MCF 10A (cell line): Measurements from ENCODE around the gene ZNF555. TPM values are rescaled to one million over a fixed set of nuclear protein-coding genes. Genes with fewer than 3 reads are reported as not detected.
"Not testable (repeated sequence)": the region's sequence is repeated elsewhere in the genome, so short reads cannot be mapped to it uniquely, and the experiment has no call there.

Source experiments
- BruUV-seq: library from RNA; stranded (reverse); fragments of 400-500 nt; replicated peaks from 2 replicates; lab custom pipeline; 2021; lab: Mats Ljungman, UMichigan
- CTCF ChIA-PET: fragments of 300-600 bp; sonication (Branson Sonifier 250); formaldehyde crosslinking; extraction: SDS; loops from one replicate; lab custom pipeline; 2021; ENCODE audit warnings: antibody characterized with exemption, inconsistent platforms; lab: Yijun Ruan, JAX
- POLR2A ChIA-PET: fragments of 300-600, 350-650 bp; sonication (Branson Sonifier 250); formaldehyde crosslinking; extraction: SDS; loops from one replicate; lab custom pipeline; 2020; ENCODE audit warnings: antibody characterized with exemption, inconsistent platforms; lab: Yijun Ruan, JAX
- DNase-seq: peaks from one replicate; pipeline ENCODE4 v3.0.0-alpha.2; 2018; ENCODE audit not compliant: unreplicated experiment
- H3K27ac Mint-ChIP-seq: one replicate; pipeline ENCODE4 v1.8.0; 2022; ENCODE audit warnings: mild to moderate bottlenecking, low read depth, mixed read lengths; ENCODE audit not compliant: unreplicated experiment
- H3K27me3 Mint-ChIP-seq: one replicate; pipeline ENCODE4 v1.8.0; 2022; ENCODE audit warnings: mixed read lengths; ENCODE audit not compliant: insufficient read depth, unreplicated experiment
- H3K36me3 Mint-ChIP-seq: one replicate; pipeline ENCODE4 v1.8.0; 2022; ENCODE audit warnings: mild to moderate bottlenecking, moderate library complexity, mixed read lengths; ENCODE audit not compliant: insufficient read depth, unreplicated experiment
- H3K4me1 Mint-ChIP-seq: one replicate; pipeline ENCODE4 v1.8.0; 2022; ENCODE audit warnings: mixed read lengths; ENCODE audit not compliant: insufficient read depth, unreplicated experiment
- H3K4me3 Mint-ChIP-seq: one replicate; pipeline ENCODE4 v1.8.0; 2022; ENCODE audit warnings: mild to moderate bottlenecking, moderate library complexity, mixed read lengths; ENCODE audit not compliant: unreplicated experiment
- H3K9me3 Mint-ChIP-seq: one replicate; pipeline ENCODE4 v1.8.0; 2022; ENCODE audit warnings: mixed read lengths; ENCODE audit not compliant: unreplicated experiment
- CTCF ChIP-seq: fragments of 200-600 bp; IDR thresholded peaks from one replicate; pipeline ENCODE4 v1.8.0; 2022; ENCODE audit warnings: antibody characterized with exemption, mild to moderate bottlenecking; ENCODE audit not compliant: unreplicated experiment
- intact Hi-C: fragments of 100-400 bp; cut with micrococcal nuclease; formaldehyde crosslinking; loops from 2 replicates; pipeline ENCODE4 v1.14.1; 2022
- total RNA-seq: library from RNA; stranded (reverse); gene quantifications from 2 replicates; pipeline ENCODE4 v1.2.3, GENCODE V29; 2022

Gene ZNF555
- total RNA-seq, 1 experiment from 2014 or later, result 4.9 TPM

GRCh38 chr19:2887391-2887914 is 46.2 kb downstream of the ZNF555 start:
- CTCF ChIA-PET, result interaction anchor here (0.6 to 4.9 kb wide), 29 partner anchors 9 to 1765 kb away, joined by 3 to 41 read pairs (median 3); partner anchors contain the start of genes ZNF554, ZNF555, ZNF556 and ZNF57
- Mint-ChIP-seq H3K27ac (no peak overlapping the region), H3K4me3 (no peak overlapping the region), H3K9me3 (no peaks in the 10 kb centered on the region), H3K27me3 (no peaks in the 10 kb centered on the region), H3K36me3 (no peaks in the 10 kb centered on the region), H3K4me1 (no peaks in the 10 kb centered on the region)
- DNase-seq, result peak; percentile 70
- TF ChIP-seq CTCF, result peak; percentile 61
- POLR2A ChIA-PET, result interaction anchor here (0.6 to 2.5 kb wide), 14 partner anchors 9 to 288 kb away, joined by 3 to 30 read pairs (median 5); partner anchors contain the start of genes THOP1, ZNF57 and ZNF77
- BruUV-seq, result no TSS peak
- intact Hi-C loops, result loop anchor here (1.0 to 5.0 kb wide), 2 partner anchors 58 to 240 kb away; no protein-coding TSS in a partner anchor

GRCh38 chr19:2888731-2889224 is 47.5 kb downstream of the ZNF555 start:
- Mint-ChIP-seq H3K9me3 (no peaks in the 10 kb centered on the region), H3K27ac (no peak overlapping the region), H3K36me3 (no peaks in the 10 kb centered on the region), H3K4me3 (no peak overlapping the region), H3K4me1 (no peaks in the 10 kb centered on the region), H3K27me3 (no peaks in the 10 kb centered on the region)
- ChIA-PET CTCF (interaction anchor here (0.6 to 4.9 kb wide), 5 partner anchors 46 to 416 kb away, joined by 3 to 41 read pairs (median 3); no protein-coding TSS in a partner anchor), POLR2A (interaction anchor here (1.2 to 2.5 kb wide), 4 partner anchors 13 to 103 kb away, joined by 5 to 30 read pairs (median 16); partner anchors contain the start of genes THOP1 and ZNF57)
- BruUV-seq, result no TSS peak
- no peak for DNase-seq
- no peak for TF ChIP-seq CTCF
- intact Hi-C loops, result loop anchor here (5.0 kb wide), 1 partner anchor 241 kb away; no protein-coding TSS in a partner anchor

DNA sequence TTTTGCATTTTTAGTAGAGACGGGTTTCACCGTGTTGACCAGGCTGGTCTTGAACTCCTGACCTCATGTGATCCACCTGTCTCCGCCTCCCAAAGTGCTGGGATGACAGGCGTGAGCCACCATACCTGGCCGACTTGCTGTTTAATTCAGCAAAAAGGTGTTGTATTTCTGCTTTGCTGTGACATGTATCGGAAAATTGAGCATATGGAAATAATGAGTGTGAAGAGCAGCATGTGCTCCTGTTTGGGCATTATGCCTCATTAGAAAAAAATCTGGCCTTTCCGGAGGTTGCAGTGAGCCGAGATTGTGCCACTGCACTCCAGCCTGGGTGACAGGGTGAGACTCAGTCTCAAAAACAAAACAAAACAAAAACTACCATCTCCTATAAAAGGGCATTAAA is 49.3 kb downstream of the ZNF555 start:
- intact Hi-C loops, DNase-seq: not testable (repeated sequence)

DNA sequence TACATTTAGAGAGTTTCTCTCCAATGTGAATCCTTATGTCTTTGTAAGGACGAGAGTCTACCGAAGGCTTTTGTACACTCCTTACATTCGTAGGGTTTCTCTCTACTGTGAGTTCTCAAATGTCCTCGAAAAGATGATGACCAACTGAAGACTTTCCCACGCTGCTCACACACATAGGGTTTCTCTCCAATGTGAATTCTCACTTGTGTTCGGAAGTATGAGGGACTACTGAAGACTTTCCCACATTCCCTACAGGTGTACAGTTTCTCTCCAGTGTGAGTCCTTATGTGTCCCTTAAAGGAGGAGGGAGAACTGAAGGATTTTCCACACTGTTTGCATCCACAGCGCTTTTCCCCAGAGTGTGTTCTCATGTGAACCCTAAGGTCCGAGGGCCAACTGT is 55.4 kb downstream of the ZNF555 start:
- Mint-ChIP-seq H3K27me3 (no peaks in the 10 kb centered on the region), H3K4me3 (no peak overlapping the region), H3K9me3 (no peaks in the 10 kb centered on the region), H3K27ac (no peak overlapping the region), H3K36me3 (no peaks in the 10 kb centered on the region), H3K4me1 (peaks cover 3% of the 10 kb centered on the region)
- TF ChIP-seq CTCF, result no peak
- DNase-seq, result no peak
- intact Hi-C loops, result no loop called here
- no TSS peak for BruUV-seq
- POLR2A ChIA-PET, result interaction anchor here (0.5 to 1.1 kb wide), 2 partner anchors 9 to 1159 kb away, joined by 3 to 8 read pairs; no protein-coding TSS in a partner anchor
- CTCF ChIA-PET, result interaction anchor here (1.0 kb wide), 1 partner anchor 9 kb away, joined by 3 read pairs; no protein-coding TSS in a partner anchor

More for the DNA sequence above, 49.3 kb downstream of the ZNF555 start:
- H3K27ac Mint-ChIP-seq, H3K36me3 Mint-ChIP-seq, CTCF ChIA-PET, H3K27me3 Mint-ChIP-seq, H3K4me3 Mint-ChIP-seq, H3K9me3 Mint-ChIP-seq, BruUV-seq, H3K4me1 Mint-ChIP-seq: not testable (repeated sequence)
- POLR2A ChIA-PET, result interaction anchor here (1.9 kb wide), 1 partner anchor 10 kb away, joined by 8 read pairs; the partner anchor contains the start of gene ZNF57
